Effector memory CD4-positive, alpha-beta T cell (primary cell): ENCODE data around the gene TCF7.

Experiments used
- DNase-seq, 3 donors: peaks; one replicate each; pipeline ENCODE4 v3.0.0-alpha.2; 2020
- H3K27ac ChIP-seq: 2 replicates; pipeline ENCODE4 v1.7.0; 2013; ENCODE audit warnings: mild to moderate bottlenecking, low read length, moderate library complexity; ENCODE audit not compliant: insufficient read depth, poor library complexity, severe bottlenecking
- H3K27me3 ChIP-seq: replicated peaks from 2 replicates; pipeline ENCODE4 v1.7.0; 2013; ENCODE audit warnings: mild to moderate bottlenecking, low read length; ENCODE audit not compliant: insufficient read depth, control insufficient read depth, poor library complexity, severe bottlenecking
- H3K36me3 ChIP-seq: 2 replicates; pipeline ENCODE4 v1.7.0; 2013; ENCODE audit warnings: mild to moderate bottlenecking, low read length, moderate library complexity; ENCODE audit not compliant: control insufficient read depth, insufficient read depth
- H3K4me1 ChIP-seq: 2 replicates; pipeline ENCODE4 v1.7.0; 2013; ENCODE audit warnings: low read length, mild to moderate bottlenecking; ENCODE audit not compliant: control insufficient read depth, insufficient read depth, poor library complexity, severe bottlenecking
- H3K4me3 ChIP-seq: 2 replicates; pipeline ENCODE4 v1.7.0; 2013; ENCODE audit warnings: low read length, low read depth, mild to moderate bottlenecking; ENCODE audit not compliant: insufficient read depth, poor library complexity, severe bottlenecking
- H3K9me3 ChIP-seq: 2 replicates; pipeline ENCODE4 v1.7.0; 2013; ENCODE audit warnings: mild to moderate bottlenecking, low read length, moderate library complexity; ENCODE audit not compliant: control insufficient read depth

TCF7 gene

GRCh38 chr5:134176511-134177368 is 62.3 kb downstream of the TCF7 start, which contains the start of gene SKP1:
SKP1 (minus strand) TSS chr5:134176950; CDS start chr5:134174022, 2,928 bp downstream.
- DNase-seq, result peak; percentile 70 to 75 (median 73)
- Histone ChIP-seq H3K4me1 (peaks cover 16% of the 10 kb centered on the region), H3K9me3 (no peaks in the 10 kb centered on the region)

GRCh38 chr5:134177369-134178095 is 63.1 kb downstream of the TCF7 start:
- Histone ChIP-seq H3K4me3 (peak overlapping the region; percentile 86), H3K9me3 (no peaks in the 10 kb centered on the region), H3K4me1 (peaks cover 16% of the 10 kb centered on the region), H3K36me3 (peaks cover 13% of the 10 kb centered on the region), H3K27ac (peak overlapping the region; percentile 98), H3K27me3 (no peaks in the 10 kb centered on the region)
- DNase-seq, result no peak

More at GRCh38 chr5:134176511-134177368, 62.3 kb downstream of the TCF7 start, which contains the start of gene SKP1:
- Histone ChIP-seq H3K27me3 (no peaks in the 10 kb centered on the region), H3K36me3 (peaks cover 21% of the 10 kb centered on the region), H3K27ac (peak within 1 kb of the TSS; percentile 98), H3K4me3 (peak within 1 kb of the TSS; percentile 86)

- no peaks in the 10 kb centered on the region for H3K27me3 ChIP-seq
- H3K36me3 ChIP-seq, result peaks cover 11% of the 10 kb centered on the region
- H3K4me3 ChIP-seq, result no peak overlapping the region
- H3K9me3 ChIP-seq, result no peaks in the 10 kb centered on the region
- no peak overlapping the region for H3K27ac ChIP-seq
- DNase-seq, result no peak
- peaks cover 16% of the 10 kb centered on the region for H3K4me1 ChIP-seq
Measured at GRCh38 chr5:134178096-134178419, 63.6 kb downstream of the TCF7 start.

GRCh38 chr5:134183481-134183880 is 69.0 kb downstream of the TCF7 start:
- Histone ChIP-seq H3K4me1 (peaks cover 4% of the 10 kb centered on the region), H3K4me3 (no peak overlapping the region), H3K9me3 (no peaks in the 10 kb centered on the region), H3K36me3 (no peaks in the 10 kb centered on the region), H3K27me3 (no peaks in the 10 kb centered on the region), H3K27ac (no peak overlapping the region)
- no peak for DNase-seq

- no peaks in the 10 kb centered on the region for H3K36me3 ChIP-seq
- H3K9me3 ChIP-seq, result no peaks in the 10 kb centered on the region
- H3K4me3 ChIP-seq, result no peak overlapping the region
- peaks cover 4% of the 10 kb centered on the region for H3K4me1 ChIP-seq
- H3K27me3 ChIP-seq, result no peaks in the 10 kb centered on the region
- DNase-seq, result peak; percentile 57 to 67 (median 60)
- H3K27ac ChIP-seq, result no peak overlapping the region
Measured at GRCh38 chr5:134184155-134185135, 70.0 kb downstream of the TCF7 start.

- Histone ChIP-seq H3K36me3 (no peaks in the 10 kb centered on the region), H3K27me3 (no peaks in the 10 kb centered on the region), H3K27ac (no peak overlapping the region), H3K4me1 (peaks cover 4% of the 10 kb centered on the region), H3K4me3 (no peak overlapping the region), H3K9me3 (no peaks in the 10 kb centered on the region)
- no peak for DNase-seq
Measured at GRCh38 chr5:134188092-134188491, 73.6 kb downstream of the TCF7 start.

GRCh38 chr5:134189031-134189430 is 74.5 kb downstream of the TCF7 start:
- H3K9me3 ChIP-seq, result no peaks in the 10 kb centered on the region
- H3K27ac ChIP-seq, result no peak overlapping the region
- H3K36me3 ChIP-seq, result no peaks in the 10 kb centered on the region
- DNase-seq, result no peak
- H3K27me3 ChIP-seq, result no peaks in the 10 kb centered on the region
- peaks cover 3% of the 10 kb centered on the region for H3K4me1 ChIP-seq
- H3K4me3 ChIP-seq, result no peak overlapping the region

- H3K9me3 ChIP-seq, result no peaks in the 10 kb centered on the region
- H3K4me3 ChIP-seq, result no peak overlapping the region
- no peak overlapping the region for H3K27ac ChIP-seq
- DNase-seq, result no peak
- peaks cover 46% of the 10 kb centered on the region for H3K36me3 ChIP-seq
- H3K4me1 ChIP-seq, result no peaks in the 10 kb centered on the region
- no peaks in the 10 kb centered on the region for H3K27me3 ChIP-seq
Measured at GRCh38 chr5:134195666-134196065, 81.2 kb downstream of the TCF7 start.
